Mucosa of descending colon (tissue), 3 donors: ENCODE measurements around the gene AATK. TPM values are rescaled to one million over a fixed set of nuclear protein-coding genes. Genes with fewer than 3 reads are reported as not detected.

Experiments
- ATAC-seq: fragments of 200-7000 bp; cut with Tn5 transposase; one replicate; pipeline ENCODE4 v1.9.1; 2020; ENCODE audit warnings: mild to moderate bottlenecking, moderate library complexity
- DNase-seq, 3 donors: peaks; one replicate each; pipeline ENCODE4 v3.0.0-alpha.2; 2020
- H3K36me3 ChIP-seq: fragments of 200-600 bp; one replicate; pipeline ENCODE4 v1.8.0; 2021; ENCODE audit warnings: low read depth, mild to moderate bottlenecking
- H3K4me1 ChIP-seq: fragments of 200-600 bp; one replicate; pipeline ENCODE4 v1.8.0; 2021; ENCODE audit warnings: low read depth, mild to moderate bottlenecking
- H3K4me3 ChIP-seq: fragments of 200-600 bp; one replicate; pipeline ENCODE4 v1.8.0; 2021; ENCODE audit warnings: mild to moderate bottlenecking
- H3K9me3 ChIP-seq: fragments of 200-600 bp; one replicate; pipeline ENCODE4 v1.8.0; 2021; ENCODE audit warnings: mild to moderate bottlenecking
- CTCF ChIP-seq: fragments of 200-600 bp; IDR thresholded peaks from one replicate; pipeline ENCODE4 v1.8.0; 2022; ENCODE audit warnings: antibody characterized with exemption, mild to moderate bottlenecking
- intact Hi-C, 2 donors: fragments of 100-400 bp; cut with DNase I in 1 of 2; cut with micrococcal nuclease in 1 of 2; formaldehyde crosslinking; loops; one replicate each; pipeline versions ENCODE4 v1.11.0 to v1.11.1; 2022; cut with DNase I, micrococcal nuclease
- total RNA-seq, 3 donors: library from RNA; stranded (reverse); fragmentation: NEBNext Ultra II Directional in 2 of 3; extraction: Animal tissue kit (Norgen Biotek cat#: 25700) in 2 of 3; gene quantifications; one replicate each; pipeline versions ENCODE4 v1.2.1 to v1.2.4, GENCODE V29; 2021 to 2023
- donor health status: DM: no; HTN: no; CAD: no; lungs with moderate emphysema.
- donor health status: DM: no; HTN: no; CAD: no.
- donor health status: DM: no; HTN: yes; CAD: no.

The AATK gene
- total RNA-seq, 3 donors from 2014 or later = 9.9 to 23.8 (median 15.6) TPM

- Histone ChIP-seq H3K9me3 (no peaks in the 10 kb centered on the region), H3K4me3 (no peak overlapping the region), H3K4me1 (no peaks in the 10 kb centered on the region), H3K36me3 (no peaks in the 10 kb centered on the region)
- DNase-seq = peak in 1 of 3 donors; percentile 60
- intact Hi-C loops = no loop called here
- no peak for TF ChIP-seq CTCF
- ATAC-seq = peak; percentile 47
These were observed 5.7 kb downstream of the AATK start for GRCh38 chr17:81160306-81160705.

- H3K36me3 ChIP-seq = no peaks in the 10 kb centered on the region
- H3K9me3 ChIP-seq = no peaks in the 10 kb centered on the region
- H3K4me1 ChIP-seq = no peaks in the 10 kb centered on the region
- intact Hi-C loops = no loop called here
- no peak for DNase-seq
- no peak for TF ChIP-seq CTCF
- no peak overlapping the region for H3K4me3 ChIP-seq
- no peak for ATAC-seq
These were observed 6.3 kb downstream of the AATK start for GRCh38 chr17:81159611-81160265.

GRCh38 chr17:81158688-81159590 lies 7.1 kb downstream of the AATK start:
- intact Hi-C loops = no loop called here
- no peaks in the 10 kb centered on the region for H3K36me3 ChIP-seq
- no peak for ATAC-seq
- no peak for TF ChIP-seq CTCF
- H3K9me3 ChIP-seq = no peaks in the 10 kb centered on the region
- H3K4me1 ChIP-seq = no peaks in the 10 kb centered on the region
- no peak for DNase-seq
- H3K4me3 ChIP-seq = no peak overlapping the region

- Histone ChIP-seq H3K36me3 (no peaks in the 10 kb centered on the region), H3K9me3 (no peaks in the 10 kb centered on the region), H3K4me1 (no peaks in the 10 kb centered on the region), H3K4me3 (no peak overlapping the region)
- intact Hi-C loops = no loop called here
- no peak for TF ChIP-seq CTCF
- DNase-seq = no peak
- ATAC-seq = no peak
These were observed 8.0 kb downstream of the AATK start for GRCh38 chr17:81157848-81158687.

GRCh38 chr17:81156866-81157805 lies 8.9 kb downstream of the AATK start:
- TF ChIP-seq CTCF = no peak
- H3K4me1 ChIP-seq = no peaks in the 10 kb centered on the region
- no peak overlapping the region for H3K4me3 ChIP-seq
- ATAC-seq = no peak
- intact Hi-C loops = no loop called here
- H3K9me3 ChIP-seq = no peaks in the 10 kb centered on the region
- no peak for DNase-seq
- H3K36me3 ChIP-seq = no peaks in the 10 kb centered on the region
